ENCODE measurements around the gene RASGEF1C.
"Not testable (repeated sequence)": the region's sequence is repeated elsewhere in the genome, so short reads cannot be mapped to it uniquely, and the experiment has no call there.

The RASGEF1C gene

DNA sequence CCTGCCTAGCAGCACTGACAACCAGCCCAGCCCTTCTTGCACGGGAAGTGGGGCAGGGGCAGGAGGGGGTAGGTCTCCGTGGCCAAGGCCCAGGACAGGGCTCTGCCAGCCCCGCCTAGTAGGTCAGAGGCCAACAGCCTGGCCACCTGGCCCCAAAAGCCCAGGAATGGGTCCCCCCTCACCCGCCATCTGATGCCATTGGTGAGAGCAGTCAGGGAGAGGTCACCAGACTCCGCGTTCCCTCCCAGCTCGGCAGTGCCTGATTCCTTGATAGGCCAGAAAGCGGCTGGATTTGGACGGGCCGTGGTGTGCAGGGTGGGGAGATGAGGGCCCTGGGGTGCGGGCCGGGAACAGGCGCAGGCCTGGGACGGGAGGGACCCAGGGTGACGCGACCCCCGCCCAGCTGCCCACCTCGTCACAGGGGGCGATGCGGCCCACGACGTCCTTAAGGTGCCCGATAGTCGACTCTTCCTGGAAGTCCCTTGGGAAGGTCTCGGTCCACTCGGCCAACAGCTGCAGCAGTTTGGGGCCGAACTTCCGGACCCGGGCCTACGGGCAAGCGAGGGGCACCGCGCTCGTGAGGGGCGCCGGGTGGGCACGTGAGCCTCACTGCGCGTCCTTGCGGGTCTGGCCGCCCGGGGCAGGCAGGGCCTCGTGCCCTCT is 72.9 kb downstream of the RASGEF1C start:
- no peak for DNase-seq (ENCODE audit: low read depth)

DNA sequence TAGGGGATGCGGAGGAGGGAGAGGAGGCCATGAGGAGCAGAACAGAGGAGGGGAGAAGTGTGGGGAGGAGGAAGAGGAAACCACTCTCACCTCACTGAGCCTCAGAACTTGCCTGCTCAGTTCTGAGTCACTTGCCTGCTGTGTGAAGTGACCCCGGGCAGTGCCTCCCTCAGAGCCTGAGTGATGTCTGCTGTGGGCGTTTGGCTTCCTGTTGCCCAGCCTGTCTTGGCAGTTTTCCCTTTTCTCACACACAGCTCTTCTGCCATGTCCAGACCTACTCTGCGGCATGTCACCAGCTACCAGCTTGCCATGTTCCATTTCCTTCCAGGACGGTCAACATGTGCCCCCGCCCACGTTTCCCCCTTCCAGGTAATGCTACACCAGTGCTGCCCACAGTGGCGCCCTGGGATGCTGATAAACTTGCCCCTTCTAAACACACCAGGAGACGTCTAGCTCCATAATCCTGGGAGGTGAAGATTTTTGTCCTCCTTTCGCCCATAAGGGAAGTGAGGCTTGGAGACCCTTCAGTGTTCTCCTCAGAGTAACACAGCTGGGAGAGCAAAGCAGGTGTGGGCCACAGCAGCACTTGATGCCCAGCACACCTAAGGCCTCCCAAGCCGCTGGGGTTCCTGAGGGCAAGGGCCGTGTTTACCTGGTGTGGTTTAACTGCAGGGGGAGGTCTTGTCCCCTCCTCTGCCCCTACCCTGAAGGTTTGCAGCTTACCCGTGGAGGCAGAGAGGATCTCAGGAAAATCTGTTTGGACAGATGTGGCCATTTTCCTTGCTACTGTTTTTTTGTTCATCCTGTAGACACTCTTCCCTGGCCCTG is 73.7 kb downstream of the RASGEF1C start:
- no peak for DNase-seq (ENCODE audit: low read depth)

DNA sequence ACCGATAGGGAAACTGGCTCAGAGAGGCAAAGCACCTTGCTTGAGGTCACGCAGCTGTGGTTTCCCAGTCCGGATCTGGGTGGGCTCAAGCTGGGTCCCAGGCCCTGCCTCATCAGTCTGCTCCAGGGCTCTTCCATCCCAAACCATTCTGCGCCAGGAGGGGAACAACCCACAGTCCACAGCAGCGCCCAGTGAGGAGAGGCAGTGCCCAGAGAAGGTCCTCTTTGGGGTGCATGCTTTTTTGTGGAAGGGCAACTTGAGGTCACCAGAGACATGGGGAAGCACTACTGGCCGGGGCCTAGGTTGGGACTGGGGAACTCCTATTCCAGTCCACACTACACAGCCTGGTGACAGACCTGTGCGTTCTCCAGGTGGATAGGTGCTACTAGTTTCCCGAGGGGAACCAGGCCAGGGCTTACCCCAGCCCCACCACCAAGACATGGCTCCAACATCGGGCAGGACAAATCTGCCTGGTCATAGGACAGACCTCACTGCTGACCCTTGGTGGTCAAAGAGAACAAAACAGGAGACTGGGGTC is 75.0 kb downstream of the RASGEF1C start:
- DNase-seq (ENCODE audit: low read depth), result no peak

DNA sequence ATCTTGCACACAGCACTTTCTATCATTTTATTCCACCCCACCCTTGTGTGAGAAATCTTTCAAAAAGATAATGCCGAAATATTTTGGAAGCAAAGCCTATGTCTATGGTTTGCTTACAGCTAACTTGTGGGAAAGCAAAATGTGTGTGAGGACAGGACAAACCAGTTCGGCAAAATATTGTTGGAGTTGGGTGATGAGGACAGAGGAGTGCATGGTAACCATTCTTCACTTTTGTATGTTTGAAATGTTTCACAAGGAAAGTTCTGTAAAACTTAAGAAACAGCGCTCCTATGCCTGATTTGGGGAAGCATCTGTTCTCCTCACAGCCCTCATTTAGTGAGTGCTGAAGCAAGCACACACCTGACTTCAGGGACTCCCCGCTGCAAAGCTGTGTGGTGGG is 75.5 kb downstream of the RASGEF1C start:
- no peak for DNase-seq (ENCODE audit: low read depth)

DNA sequence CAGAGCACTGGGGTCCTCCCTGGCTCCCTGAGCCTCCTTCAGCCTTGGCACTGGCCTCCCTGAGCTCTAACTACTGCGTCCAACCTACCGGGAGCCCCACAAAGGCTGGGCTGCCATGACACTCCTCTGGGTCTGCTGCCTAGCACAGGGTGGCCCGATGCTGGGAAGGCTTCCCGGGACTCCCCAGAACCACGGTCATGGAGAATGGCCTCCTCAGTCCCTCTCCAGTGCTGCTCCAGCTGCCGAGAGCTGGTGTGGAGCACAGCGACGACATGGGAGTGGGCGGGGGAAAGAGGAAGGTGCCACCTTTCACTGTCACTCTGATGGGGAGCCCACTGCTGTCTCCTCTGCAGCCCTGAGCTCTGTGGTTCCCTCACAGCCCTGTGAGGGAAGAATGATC is 76.0 kb downstream of the RASGEF1C start:
- no peak for DNase-seq (ENCODE audit: low read depth)

DNA sequence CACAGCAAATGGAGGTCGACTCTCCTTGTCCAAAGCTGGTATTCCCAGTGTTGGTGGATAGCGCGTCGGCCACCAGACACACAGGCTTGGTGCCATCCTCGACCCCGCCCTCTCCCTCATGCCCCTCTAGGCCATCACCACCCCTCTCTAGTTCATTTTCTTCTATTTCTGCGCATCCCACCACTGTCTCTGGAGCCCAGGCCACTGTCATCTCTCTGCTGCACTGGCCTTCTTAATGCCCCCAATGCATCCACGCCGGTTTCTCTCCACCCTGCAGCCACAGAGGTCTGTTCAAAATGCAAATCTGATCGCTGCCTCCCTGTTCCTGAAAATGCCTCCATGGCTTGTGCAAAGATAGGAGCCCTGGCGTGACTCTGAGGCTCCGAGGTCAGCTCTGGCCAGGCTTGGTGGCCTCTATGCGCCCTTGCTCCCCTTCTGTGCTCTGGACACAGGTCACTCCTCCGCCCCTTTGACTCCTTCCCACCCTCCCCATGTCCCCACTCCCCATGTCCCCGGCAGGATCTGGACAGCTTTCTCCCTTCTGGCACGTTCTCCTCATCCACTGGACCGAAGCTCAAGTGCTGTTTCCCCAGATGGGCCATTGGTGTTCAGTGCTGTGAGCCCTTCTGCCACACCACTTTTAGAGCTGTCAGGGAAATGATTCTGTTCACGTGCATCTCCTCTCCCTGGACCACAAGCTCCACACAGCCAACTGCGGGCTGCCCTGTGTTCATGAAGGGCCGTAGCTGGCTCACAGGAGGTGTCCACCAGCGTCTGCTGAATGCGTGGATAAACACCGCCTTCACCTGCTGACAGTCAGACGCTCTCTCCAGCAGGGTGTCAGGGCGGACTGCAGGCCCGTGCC is 77.9 kb downstream of the RASGEF1C start:
- DNase-seq (ENCODE audit: low read depth), result no peak

DNA sequence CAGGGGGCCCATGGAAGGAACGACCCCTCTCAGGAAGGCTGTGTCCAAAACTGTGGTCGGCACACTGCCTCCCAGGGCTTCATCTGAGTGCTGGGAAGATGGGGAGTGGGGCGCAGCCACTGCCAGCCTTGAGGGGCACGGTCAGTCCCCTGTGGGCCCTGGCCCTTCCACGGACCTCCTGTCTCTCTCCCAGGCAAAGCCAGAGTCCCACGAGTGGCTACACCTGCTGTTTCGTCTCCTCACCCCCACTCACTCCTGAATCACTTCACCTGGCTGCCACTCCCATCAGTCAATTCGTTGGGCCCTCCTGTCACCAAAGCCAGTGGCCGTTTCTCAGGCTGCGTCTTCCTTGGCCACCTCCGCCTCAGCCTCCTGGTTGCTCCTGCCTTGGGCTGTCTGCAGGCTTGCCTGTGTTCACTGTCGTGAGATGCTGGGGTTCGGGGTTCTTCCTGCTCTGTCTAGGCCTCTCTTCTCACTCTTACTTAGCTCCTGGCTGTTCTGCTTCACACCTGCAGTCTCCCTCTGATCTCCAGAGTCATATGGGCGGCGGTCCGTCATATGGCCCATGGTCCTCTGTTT is 78.6 kb downstream of the RASGEF1C start:
- no peak for DNase-seq (ENCODE audit: low read depth)

DNA sequence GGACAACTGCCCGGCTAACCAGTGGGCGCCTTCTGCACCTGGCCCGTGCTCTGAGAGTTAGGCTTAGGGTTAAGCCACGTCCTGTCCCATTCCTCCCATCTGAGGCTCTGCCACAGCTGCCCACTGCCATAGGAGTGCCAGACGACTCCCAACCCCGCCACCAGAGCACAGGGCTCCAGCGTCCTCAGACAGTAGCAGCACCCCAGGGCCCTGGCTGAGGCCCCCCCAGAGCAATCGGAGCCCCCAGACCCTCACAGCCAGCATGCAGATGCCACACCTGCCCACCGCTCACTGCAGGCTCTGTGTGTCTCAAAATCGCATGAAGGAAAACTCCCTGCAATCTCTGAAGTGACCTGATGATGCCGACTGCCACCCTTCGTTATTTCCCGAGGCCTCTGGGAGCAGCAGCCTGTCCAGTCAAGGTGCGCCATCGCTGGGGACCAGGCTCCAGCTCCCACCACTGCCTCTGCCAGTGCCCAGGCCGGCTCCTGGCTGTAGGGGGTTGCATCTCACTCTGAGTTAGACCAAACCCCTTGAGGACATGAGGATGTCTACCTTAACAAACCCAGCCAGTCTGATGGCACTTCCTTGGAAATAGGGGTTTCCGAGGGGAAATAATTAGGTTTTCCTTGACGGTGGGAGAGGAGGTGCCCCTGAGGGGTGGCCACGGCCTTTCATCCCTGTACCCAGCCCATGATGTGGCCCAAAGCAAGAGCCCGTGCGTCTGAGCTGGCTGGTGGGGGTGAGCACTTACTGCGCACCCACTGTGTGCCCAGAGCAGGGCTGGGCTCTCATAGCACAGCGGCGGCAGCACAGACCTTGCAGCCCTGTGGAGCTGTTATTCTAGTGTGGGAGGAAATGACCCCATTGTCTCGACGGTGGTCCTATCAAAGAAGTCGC is 79.5 kb downstream of the RASGEF1C start:
- DNase-seq (ENCODE audit: low read depth), result no peak

DNA sequence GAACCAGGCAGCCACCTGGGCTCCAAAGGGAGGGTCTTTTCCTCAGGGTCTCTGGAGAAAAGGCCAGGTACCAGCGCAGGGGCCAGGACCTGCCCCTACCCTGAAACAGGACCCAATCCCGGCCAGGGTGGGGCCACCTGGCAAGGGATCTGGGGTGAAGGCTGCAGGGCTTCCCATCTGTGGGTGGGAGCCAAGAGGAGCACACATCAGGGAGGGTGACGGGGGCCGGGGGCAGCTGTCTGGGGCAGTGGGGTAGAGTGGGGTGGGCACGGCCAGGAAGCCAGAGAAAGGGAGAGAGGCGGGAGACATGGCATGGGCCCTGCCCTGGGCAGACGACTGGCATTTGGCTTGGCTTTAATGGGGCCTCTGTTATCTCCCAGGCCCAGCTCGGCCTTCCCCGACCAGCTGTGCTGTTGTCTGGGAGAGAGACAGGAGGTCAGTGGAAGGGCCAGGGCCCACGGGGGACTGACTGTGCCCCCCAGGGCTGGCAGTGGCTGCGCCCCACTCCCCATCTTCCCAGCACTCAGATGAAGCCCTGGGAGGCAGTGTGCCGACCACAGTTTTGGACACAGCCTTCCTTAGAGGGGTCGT is 80.2 kb downstream of the RASGEF1C start:
- DNase-seq (ENCODE audit: low read depth), result no peak

DNA sequence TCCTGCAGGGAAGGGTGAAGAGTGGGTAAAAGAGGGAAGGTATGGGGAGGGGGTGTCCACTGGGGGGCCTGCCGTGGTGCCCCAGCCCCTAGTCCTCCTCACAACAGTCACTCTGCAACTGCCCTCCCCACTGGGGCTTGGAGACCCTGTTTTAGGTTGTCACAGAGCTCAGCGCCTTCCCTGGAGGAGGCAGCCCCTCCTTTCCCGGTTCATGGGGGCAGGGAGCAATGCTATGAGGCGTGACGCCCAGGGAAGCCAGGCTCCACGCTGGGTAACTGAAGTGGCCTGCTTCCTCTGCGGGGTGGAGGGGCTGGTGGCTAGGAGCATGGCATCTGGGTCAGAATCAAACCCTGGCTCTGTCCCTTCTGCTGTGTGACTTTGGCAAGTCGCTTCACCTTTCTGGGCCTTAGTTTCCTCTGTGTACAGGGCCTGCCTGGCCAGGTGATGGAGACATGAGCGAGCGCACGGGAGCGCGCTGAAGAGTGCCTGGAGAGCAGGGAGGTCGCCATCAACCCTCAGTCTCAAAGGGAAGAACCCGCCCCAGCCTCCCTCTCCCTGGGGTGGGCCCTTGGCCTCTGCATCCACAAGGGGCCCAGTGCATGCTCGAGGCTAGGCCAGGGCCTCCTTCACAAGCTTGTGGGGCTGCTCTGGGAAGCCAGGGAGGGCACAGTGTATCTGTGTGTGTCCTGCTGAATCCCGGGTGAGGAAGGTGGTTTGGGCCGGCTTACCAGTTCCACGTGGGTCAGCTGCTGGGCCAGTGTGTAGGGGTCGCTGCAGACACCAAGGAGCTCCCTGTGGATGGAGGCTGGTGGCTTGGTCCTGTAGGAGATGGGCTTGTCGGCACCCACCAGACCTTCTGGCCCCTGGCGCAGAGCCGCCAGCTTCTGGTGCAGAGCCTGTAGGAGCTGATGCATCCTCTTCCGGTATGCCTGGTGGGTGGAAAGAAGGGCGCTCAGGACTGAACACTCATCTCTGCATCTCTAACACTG is 81.0 kb downstream of the RASGEF1C start:
- no peak for DNase-seq (ENCODE audit: low read depth)

DNA sequence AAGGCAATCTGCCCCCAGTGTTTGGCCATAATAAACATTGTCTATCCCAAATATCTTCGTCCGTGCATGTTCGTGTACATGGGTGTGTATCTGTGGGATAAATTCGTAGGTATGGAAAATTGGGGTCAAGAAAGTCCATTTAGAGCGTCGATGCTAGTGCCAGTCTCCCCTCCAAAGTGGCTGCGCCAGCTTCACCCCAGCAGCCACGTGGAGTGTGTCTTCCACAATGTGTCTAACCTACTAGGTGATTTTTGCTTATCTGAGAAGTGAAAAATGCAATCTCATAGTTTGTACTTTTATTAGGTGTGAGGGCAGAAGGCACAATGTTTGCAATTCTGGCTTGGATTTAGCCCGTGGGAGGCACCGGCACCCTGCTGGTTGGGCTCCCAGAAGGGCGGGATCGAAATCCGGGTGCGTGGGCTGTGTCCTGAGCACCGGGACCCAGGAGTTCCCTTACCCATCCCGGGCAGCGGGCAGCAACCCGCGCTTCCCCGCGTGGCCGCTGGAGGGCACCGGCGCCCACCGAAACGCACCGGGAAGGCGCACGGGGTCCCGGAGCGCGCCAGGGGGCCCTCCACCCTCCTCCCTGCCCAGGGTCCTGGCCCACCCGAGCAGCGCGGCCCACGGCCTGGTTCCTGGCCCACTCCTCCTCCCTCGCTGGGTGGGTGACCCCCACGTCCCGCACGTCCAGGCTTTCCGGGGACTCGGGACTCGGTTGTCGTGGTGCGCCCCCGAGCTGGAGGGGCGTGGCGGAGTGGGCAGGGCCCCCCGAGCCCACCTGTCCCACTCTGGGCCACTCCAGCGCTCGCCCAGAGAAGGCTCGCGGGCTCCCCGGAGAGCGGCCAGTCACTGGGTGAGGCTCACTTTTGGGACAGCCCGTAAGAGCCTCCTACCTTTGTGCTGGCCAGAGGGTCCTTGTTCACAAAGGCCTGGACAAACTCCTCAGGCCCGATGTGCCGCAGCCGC is 82.0 kb downstream of the RASGEF1C start:
- no peak for DNase-seq (ENCODE audit: low read depth)

DNA sequence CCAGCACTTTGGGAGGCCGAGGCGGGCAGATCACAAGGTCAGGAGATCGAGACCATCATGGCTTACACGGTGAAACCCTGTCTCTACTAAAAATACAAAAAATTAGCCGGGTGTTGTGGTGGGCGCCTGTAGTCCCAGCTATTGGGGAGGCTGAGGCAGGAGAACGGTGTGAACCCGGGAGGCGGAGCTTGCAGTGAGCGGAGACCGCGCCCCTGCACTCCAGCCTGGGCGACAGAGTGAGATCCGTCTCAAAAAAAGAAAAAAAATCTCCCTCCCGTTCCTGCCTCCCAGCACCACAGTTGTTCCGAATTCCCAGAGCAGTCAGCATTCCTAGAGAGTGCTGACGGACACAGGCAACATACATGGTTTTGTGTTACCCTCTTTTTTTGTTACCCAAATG is 82.9 kb downstream of the RASGEF1C start:
- DNase-seq (ENCODE audit: low read depth), result not testable (repeated sequence)

DNA sequence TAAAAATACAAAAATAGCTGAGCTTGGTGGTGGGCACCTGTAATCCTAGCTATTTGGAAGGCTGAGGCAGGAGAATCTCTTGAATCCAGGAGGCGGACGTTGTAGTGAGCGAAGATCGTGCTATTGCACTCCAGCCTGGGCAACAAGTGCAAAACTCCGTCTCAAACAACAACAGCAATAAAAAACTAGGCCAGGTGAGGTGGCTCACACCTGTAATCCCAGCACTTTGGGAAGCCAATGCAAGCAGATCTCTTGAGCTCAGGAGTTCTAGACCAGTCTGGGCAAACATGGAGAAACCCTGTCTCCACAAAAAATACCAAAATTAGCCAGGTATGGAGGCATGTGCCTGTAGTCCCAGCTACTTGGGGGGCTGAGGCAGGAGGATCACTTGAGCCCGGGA is 84.3 kb downstream of the RASGEF1C start:
- not testable (repeated sequence) for DNase-seq (ENCODE audit: low read depth)

DNA sequence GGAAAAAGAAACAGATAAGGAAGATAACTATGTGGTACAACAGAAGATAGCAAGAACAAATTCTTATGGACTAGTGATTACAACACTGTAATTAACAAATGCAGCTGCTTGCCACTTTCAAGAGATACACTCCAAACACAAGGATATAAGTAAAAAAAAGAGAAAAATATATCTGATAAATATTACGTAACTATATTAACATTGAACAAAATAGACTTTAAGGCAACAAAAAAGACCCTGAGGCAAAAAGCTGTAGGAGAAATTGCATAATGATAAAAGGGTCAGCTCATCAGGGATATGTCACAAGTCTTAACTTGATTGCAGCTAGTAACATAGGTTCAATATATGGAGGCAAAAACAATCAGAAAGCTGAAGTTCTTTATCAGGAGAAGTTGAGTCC is 86.1 kb downstream of the RASGEF1C start:
- DNase-seq (ENCODE audit: low read depth), result no peak

DNA sequence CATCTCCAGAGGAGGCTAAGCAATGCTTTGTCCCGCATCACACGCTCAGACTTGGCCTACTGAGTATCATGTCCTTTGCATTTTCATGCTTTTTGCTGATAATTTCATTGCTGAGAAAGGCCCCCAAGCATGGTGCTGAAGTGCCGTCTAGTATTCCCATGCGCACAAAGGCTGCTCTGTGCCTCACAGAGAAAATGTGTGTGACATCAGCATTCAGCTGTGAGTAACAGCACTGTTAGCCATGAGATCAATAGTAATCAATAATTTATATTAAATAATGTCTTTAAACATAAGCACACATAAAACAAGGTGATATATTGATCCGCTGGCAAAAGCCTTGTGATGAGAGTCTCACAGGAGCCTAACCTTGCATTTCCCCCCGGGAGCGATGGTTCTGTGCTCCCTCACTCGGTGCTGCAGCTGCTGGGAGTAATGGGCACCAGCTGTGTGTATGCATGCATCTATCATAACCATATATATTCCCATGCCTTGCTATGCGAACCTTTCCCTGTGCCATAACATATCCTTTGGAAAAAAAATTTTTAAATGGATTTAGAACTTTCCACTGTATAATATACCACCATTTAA is 87.1 kb downstream of the RASGEF1C start:
- no peak for DNase-seq (ENCODE audit: low read depth)

DNA sequence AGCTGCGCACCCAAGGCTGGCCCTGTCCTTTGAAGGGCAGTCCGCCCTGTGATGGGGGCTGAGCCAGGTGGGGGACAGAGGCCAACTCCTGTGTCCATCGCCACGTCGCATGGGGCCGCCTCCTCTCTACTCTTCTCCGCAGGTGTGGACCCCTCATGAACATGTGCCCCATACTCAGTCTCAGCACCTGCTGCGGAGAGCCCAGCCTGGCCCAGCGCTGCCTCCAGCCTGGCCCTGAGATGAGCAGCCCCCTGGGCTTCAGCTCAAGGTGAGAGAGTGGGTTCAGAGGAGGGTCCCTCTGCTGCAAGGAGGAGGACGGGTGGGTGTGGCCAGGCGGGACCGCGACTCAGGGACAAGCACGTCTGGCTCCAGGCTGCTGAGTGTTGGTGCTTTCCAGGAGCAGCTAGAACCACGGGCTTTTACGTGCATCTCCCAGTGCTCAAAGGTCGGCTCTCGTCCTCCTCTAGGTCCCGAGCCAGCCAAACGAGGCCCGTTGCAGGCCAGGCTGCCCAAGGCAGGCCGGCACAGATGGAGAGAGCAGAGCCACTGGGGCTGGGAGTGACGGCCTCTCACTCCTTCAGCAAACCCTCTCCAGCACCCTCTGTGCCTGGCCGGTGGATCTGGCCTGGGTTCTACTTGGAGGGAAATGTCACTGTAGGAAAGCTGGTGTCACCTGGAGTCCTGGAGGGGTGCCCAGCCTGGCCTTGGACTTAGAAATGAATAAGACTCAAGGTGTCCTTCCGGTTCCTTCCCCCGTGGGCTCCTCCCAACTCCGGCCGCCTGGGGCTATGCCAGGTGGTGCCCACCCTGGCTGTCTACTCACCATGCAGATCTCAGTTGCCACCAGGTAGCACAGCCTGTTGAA is 88.5 kb downstream of the RASGEF1C start:
- DNase-seq (ENCODE audit: low read depth), result no peak

DNA sequence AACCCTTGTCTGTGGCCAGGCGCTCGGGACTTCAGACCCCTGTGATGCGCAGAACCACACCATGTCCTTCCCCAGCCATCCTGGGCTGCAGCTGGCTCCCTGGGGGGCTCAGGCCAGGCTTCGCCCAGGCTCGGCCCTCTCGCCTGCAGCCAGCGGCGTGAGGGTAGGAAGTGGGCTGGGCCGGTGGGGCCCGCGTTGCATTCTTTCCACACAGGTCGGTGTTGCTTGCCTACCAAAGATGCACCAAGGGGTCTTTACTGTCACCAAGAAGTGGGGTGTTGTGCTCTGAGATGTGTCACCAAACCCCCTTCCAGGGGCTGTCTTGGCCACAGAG is 89.1 kb downstream of the RASGEF1C start:
- DNase-seq (ENCODE audit: low read depth), result no peak

Data from HS-27A (cell line).